ENCODE data around the gene SMCO1. TPM values are rescaled to one million over a fixed set of nuclear protein-coding genes. Genes with fewer than 3 reads are reported as not detected.

Gene SMCO1
- total RNA-seq: not detected

- no peak for DNase-seq
- TF ChIP-seq EP300 (IDR thresholded peaks at IDR 0.05) (no peak), POLR2AphosphoS5 (IDR thresholded peaks at IDR 0.05) (no peak), CTCF (IDR thresholded peaks at IDR 0.05) (no peak), POLR2A (IDR thresholded peaks at IDR 0.05) (no peak)
- Histone ChIP-seq H3K4me3 (no peak within 1 kb of the TSS), H3K4me1 (no peaks in the 10 kb centered on the region), H3K27ac (no peak within 1 kb of the TSS), H3K9me3 (peaks cover 21 to 28% (median 25%) of the 10 kb centered on the region in 4 donors), H3K36me3 (no peaks in the 10 kb centered on the region), H3K27me3 (no peaks in the 10 kb centered on the region)
- 90 to 92% methylated on average over 10 of the region's 10 CpGs for WGBS, 2 donors
- ATAC-seq (ENCODE audit: low FRiP score in 2 of 2): no peak
These were observed at the start of gene SMCO1 for GRCh38 chr3:196514913-196515621. TSS of gene SMCO1 (minus strand) at chr3:196515346. CDS start at chr3:196515209, 137 bp downstream.

GRCh38 chr3:196563721-196564225 is 48.6 kb upstream of the SMCO1 start:
- WGBS, 2 donors: 84 to 86% methylated on average over 9 of the region's 9 CpGs
- no peak for ATAC-seq (ENCODE audit: low FRiP score in 2 of 2)
- no peak for DNase-seq

GRCh38 chr3:196559826-196560225 is 44.7 kb upstream of the SMCO1 start:
- 30 to 35% methylated on average over 3 of the region's 3 CpGs for WGBS, 2 donors
- Histone ChIP-seq H3K36me3 (peaks cover 0 to 27% (median 7%) of the 10 kb centered on the region in 4 donors), H3K4me1 (no peaks in the 10 kb centered on the region), H3K9me3 (no peaks in the 10 kb centered on the region), H3K27me3 (no peaks in the 10 kb centered on the region), H3K4me3 (no peak overlapping the region), H3K27ac (no peak overlapping the region)
- DNase-seq (no peak), ATAC-seq (ENCODE audit: low FRiP score in 2 of 2) (no peak)
- TF ChIP-seq POLR2A (IDR thresholded peaks at IDR 0.05) (no peak), EP300 (IDR thresholded peaks at IDR 0.05) (no peak), CTCF (IDR thresholded peaks at IDR 0.05) (no peak), POLR2AphosphoS5 (IDR thresholded peaks at IDR 0.05) (no peak)

More at GRCh38 chr3:196563721-196564225, 48.6 kb upstream of the SMCO1 start:
- no peak overlapping the region for H3K27ac ChIP-seq
- H3K4me1 ChIP-seq: peaks cover 7 to 10% (median 7%) of the 10 kb centered on the region in 4 donors
- H3K4me3 ChIP-seq: no peak overlapping the region
- H3K9me3 ChIP-seq: no peaks in the 10 kb centered on the region
- no peaks in the 10 kb centered on the region for H3K27me3 ChIP-seq
- TF ChIP-seq POLR2A (IDR thresholded peaks at IDR 0.05) (no peak), CTCF (IDR thresholded peaks at IDR 0.05) (no peak), POLR2AphosphoS5 (IDR thresholded peaks at IDR 0.05) (no peak), EP300 (IDR thresholded peaks at IDR 0.05) (no peak)
- H3K36me3 ChIP-seq: peaks cover 0 to 35% (median 7%) of the 10 kb centered on the region in 4 donors

- Histone ChIP-seq H3K9me3 (no peaks in the 10 kb centered on the region), H3K27ac (no peak overlapping the region), H3K36me3 (peaks cover 0 to 39% (median 7%) of the 10 kb centered on the region in 4 donors), H3K4me1 (no peaks in the 10 kb centered on the region), H3K4me3 (no peak overlapping the region), H3K27me3 (no peaks in the 10 kb centered on the region)
- ATAC-seq (ENCODE audit: low FRiP score in 2 of 2) (no peak), DNase-seq (no peak)
- no peak for TF ChIP-seq CTCF (IDR thresholded peaks at IDR 0.05)
- no peak for TF ChIP-seq POLR2AphosphoS5 (IDR thresholded peaks at IDR 0.05)
- no peak for TF ChIP-seq POLR2A (IDR thresholded peaks at IDR 0.05)
- no peak for TF ChIP-seq EP300 (IDR thresholded peaks at IDR 0.05)
These were observed 43.3 kb upstream of the SMCO1 start for GRCh38 chr3:196558476-196558875.

All from upper lobe of left lung (tissue), 6 donors.